DOHH2 (cell line): ENCODE results near the gene GRID1.
A peak's percentile ranks its signal among the peaks of the same experiment; 100 is the strongest.

Experiments used
- EZH2phosphoT487 ChIP-seq: fragments of 200-600 bp; sonication (generic); IDR thresholded peaks from 2 replicates; pipeline ENCODE4 v1.6.1; 2017; ENCODE audit warnings: borderline replicate concordance, mild to moderate bottlenecking, antibody characterized with exemption, low read length, moderate library complexity, mixed read lengths
- TF ChIP-seq, protein P1 (sequence below): fragments of 200-600 bp; sonication (generic); IDR thresholded peaks from one replicate; pipeline ENCODE4 v1.5.1; 2014; ENCODE audit warnings: antibody characterized with exemption, mild to moderate bottlenecking, low read depth, low read length; ENCODE audit not compliant: poor library complexity, severe bottlenecking

DNA sequence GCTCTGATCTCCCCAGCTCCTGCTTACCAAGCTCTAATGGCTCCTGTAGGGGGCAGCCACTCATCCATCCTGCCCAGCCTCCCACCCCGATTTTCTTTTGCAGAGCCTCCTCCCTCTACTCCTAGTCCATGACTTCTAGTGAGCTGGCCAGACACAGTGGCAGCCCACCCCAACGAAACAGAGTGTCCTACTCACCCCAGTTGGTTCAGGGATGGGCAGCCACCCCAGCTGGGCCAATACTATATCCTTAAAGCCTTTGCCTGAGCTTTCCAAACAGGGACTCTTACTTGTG is 77.1 kb downstream of the GRID1 start:
- TF ChIP-seq, protein P1, sequence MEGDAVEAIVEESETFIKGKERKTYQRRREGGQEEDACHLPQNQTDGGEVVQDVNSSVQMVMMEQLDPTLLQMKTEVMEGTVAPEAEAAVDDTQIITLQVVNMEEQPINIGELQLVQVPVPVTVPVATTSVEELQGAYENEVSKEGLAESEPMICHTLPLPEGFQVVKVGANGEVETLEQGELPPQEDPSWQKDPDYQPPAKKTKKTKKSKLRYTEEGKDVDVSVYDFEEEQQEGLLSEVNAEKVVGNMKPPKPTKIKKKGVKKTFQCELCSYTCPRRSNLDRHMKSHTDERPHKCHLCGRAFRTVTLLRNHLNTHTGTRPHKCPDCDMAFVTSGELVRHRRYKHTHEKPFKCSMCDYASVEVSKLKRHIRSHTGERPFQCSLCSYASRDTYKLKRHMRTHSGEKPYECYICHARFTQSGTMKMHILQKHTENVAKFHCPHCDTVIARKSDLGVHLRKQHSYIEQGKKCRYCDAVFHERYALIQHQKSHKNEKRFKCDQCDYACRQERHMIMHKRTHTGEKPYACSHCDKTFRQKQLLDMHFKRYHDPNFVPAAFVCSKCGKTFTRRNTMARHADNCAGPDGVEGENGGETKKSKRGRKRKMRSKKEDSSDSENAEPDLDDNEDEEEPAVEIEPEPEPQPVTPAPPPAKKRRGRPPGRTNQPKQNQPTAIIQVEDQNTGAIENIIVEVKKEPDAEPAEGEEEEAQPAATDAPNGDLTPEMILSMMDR = peak; percentile 43
- TF ChIP-seq EZH2phosphoT487 = no peak
